Measurements from ENCODE around the gene TUBE1. TPM values are rescaled to one million over a fixed set of nuclear protein-coding genes. Genes with fewer than 3 reads are reported as not detected.
A peak's percentile ranks its signal among the peaks of the same experiment; 100 is the strongest.

TUBE1 gene
- total RNA-seq, 1 experiment from 2014 or later, result 30.8 TPM

- Histone ChIP-seq H3K9me3 (no peaks in the 10 kb centered on the region), H3K36me3 (ENCODE audit: control insufficient read depth, insufficient read depth, low read length) (no peaks in the 10 kb centered on the region), H3K4me3 (ENCODE audit: low read depth, low read length) (no peak overlapping the region), H3K27me3 (replicated peaks; ENCODE audit: control insufficient read depth, insufficient read depth, low read length) (no peaks in the 10 kb centered on the region), H3K4me1 (no peaks in the 10 kb centered on the region)
- H3K27ac Mint-ChIP-seq (ENCODE audit: unreplicated experiment), result no peak overlapping the region
- ChIA-PET CTCF (no interaction called here), POLR2A (no interaction called here)
- H3K27me3 Mint-ChIP-seq (ENCODE audit: insufficient read depth, unreplicated experiment), result peaks cover 8% of the 10 kb centered on the region
- no peaks in the 10 kb centered on the region for H3K4me1 Mint-ChIP-seq (ENCODE audit: low read depth, unreplicated experiment)
- no peak overlapping the region for H3K4me3 Mint-ChIP-seq (ENCODE audit: unreplicated experiment)
- intact Hi-C loops (cut with micrococcal nuclease; ENCODE audit: unreplicated experiment), result no loop called here
- no peak for DNase-seq
- no TSS peak for BruUV-seq (replicated peaks)
- H3K36me3 Mint-ChIP-seq (ENCODE audit: insufficient read depth, unreplicated experiment), result no peaks in the 10 kb centered on the region
- TF ChIP-seq, protein P1, sequence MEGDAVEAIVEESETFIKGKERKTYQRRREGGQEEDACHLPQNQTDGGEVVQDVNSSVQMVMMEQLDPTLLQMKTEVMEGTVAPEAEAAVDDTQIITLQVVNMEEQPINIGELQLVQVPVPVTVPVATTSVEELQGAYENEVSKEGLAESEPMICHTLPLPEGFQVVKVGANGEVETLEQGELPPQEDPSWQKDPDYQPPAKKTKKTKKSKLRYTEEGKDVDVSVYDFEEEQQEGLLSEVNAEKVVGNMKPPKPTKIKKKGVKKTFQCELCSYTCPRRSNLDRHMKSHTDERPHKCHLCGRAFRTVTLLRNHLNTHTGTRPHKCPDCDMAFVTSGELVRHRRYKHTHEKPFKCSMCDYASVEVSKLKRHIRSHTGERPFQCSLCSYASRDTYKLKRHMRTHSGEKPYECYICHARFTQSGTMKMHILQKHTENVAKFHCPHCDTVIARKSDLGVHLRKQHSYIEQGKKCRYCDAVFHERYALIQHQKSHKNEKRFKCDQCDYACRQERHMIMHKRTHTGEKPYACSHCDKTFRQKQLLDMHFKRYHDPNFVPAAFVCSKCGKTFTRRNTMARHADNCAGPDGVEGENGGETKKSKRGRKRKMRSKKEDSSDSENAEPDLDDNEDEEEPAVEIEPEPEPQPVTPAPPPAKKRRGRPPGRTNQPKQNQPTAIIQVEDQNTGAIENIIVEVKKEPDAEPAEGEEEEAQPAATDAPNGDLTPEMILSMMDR (IDR thresholded peaks at IDR 0.05; ENCODE audit: insufficient read depth in 1 of 2, low read depth in 1 of 2, low read length in 1 of 2, severe bottlenecking in 1 of 2, unreplicated experiment in 1 of 2), result no peak
- no peaks in the 10 kb centered on the region for H3K9me3 Mint-ChIP-seq (ENCODE audit: unreplicated experiment)
Measured at GRCh38 chr6:112118034-112118433, 30.8 kb upstream of the TUBE1 start.

DNA sequence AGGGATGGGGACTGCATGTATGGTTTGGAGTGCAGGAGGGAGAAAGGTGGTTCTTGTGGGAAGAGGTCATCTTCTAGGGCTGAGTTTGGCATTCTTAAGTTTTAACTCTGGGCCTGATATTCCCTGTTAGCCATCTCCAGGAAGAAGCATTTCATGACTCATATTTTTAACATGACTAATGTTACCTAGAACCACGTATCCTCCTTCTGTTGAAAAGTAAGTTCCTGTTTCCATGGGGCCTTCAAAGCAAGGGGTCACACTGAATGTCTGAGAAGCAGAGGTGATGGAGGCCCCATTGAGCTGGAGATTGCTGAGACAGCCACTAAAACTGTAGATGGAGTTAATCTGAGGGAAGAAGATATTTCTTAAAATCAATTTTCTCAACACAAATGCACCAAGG is 30.3 kb upstream of the TUBE1 start:
- Mint-ChIP-seq H3K9me3 (ENCODE audit: unreplicated experiment) (no peaks in the 10 kb centered on the region), H3K36me3 (ENCODE audit: insufficient read depth, unreplicated experiment) (no peaks in the 10 kb centered on the region), H3K27ac (ENCODE audit: unreplicated experiment) (no peak overlapping the region), H3K4me3 (ENCODE audit: unreplicated experiment) (no peak overlapping the region), H3K27me3 (ENCODE audit: insufficient read depth, unreplicated experiment) (peaks cover 6% of the 10 kb centered on the region), H3K4me1 (ENCODE audit: low read depth, unreplicated experiment) (no peaks in the 10 kb centered on the region)
- Histone ChIP-seq H3K27me3 (replicated peaks; ENCODE audit: control insufficient read depth, insufficient read depth, low read length) (no peaks in the 10 kb centered on the region), H3K36me3 (ENCODE audit: control insufficient read depth, insufficient read depth, low read length) (no peaks in the 10 kb centered on the region), H3K9me3 (no peaks in the 10 kb centered on the region), H3K4me1 (no peaks in the 10 kb centered on the region), H3K4me3 (ENCODE audit: low read depth, low read length) (no peak overlapping the region)
- BruUV-seq (replicated peaks), result no TSS peak
- ChIA-PET CTCF (no interaction called here), POLR2A (no interaction called here)
- TF ChIP-seq, protein P1 (IDR thresholded peaks at IDR 0.05; ENCODE audit: insufficient read depth in 1 of 2, low read depth in 1 of 2, low read length in 1 of 2, severe bottlenecking in 1 of 2, unreplicated experiment in 1 of 2), result no peak
- no peak for DNase-seq
- intact Hi-C loops (cut with micrococcal nuclease; ENCODE audit: unreplicated experiment), result no loop called here

DNA sequence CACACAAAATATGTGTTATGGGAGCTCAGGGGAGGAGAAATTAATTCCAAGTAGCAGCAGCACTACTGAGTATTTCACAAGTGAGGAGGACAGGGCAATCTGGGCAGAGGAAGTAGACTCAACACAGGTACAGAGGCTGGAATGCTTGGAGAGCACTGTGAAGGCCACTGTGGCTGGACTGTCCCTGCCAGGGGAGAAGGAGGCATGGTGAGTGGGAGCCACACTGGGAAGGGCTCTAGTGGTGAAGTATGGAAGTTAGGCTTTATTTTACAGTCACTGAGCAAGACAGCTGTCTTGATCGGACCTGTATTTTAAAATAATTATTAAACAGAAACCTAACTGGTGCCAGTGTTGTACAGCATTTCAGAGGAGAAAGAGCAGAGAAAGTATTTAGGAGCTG is 28.9 kb upstream of the TUBE1 start:
- BruUV-seq (replicated peaks), result no TSS peak
- Mint-ChIP-seq H3K27ac (ENCODE audit: unreplicated experiment) (no peak overlapping the region), H3K36me3 (ENCODE audit: insufficient read depth, unreplicated experiment) (no peaks in the 10 kb centered on the region), H3K27me3 (ENCODE audit: insufficient read depth, unreplicated experiment) (peaks cover 12% of the 10 kb centered on the region), H3K4me3 (ENCODE audit: unreplicated experiment) (no peak overlapping the region), H3K9me3 (ENCODE audit: unreplicated experiment) (no peaks in the 10 kb centered on the region), H3K4me1 (ENCODE audit: low read depth, unreplicated experiment) (no peaks in the 10 kb centered on the region)
- POLR2A ChIA-PET, result interaction anchor here (0.8 kb wide), 1 partner anchor 29 kb away, joined by 6 read pairs; the partner anchor contains the start of genes FAM229B and TUBE1
- H3K4me3 ChIP-seq (ENCODE audit: low read depth, low read length), result no peak overlapping the region
- peak in 1 of 2 experiments; percentile 3 for DNase-seq
- TF ChIP-seq, protein P1 (IDR thresholded peaks at IDR 0.05; ENCODE audit: insufficient read depth in 1 of 2, low read depth in 1 of 2, low read length in 1 of 2, severe bottlenecking in 1 of 2, unreplicated experiment in 1 of 2), result peak in 1 of 2 experiments; percentile 9
- no peaks in the 10 kb centered on the region for H3K36me3 ChIP-seq (ENCODE audit: control insufficient read depth, insufficient read depth, low read length)
- no peaks in the 10 kb centered on the region for H3K9me3 ChIP-seq
- H3K4me1 ChIP-seq, result no peaks in the 10 kb centered on the region
- H3K27me3 ChIP-seq (replicated peaks; ENCODE audit: control insufficient read depth, insufficient read depth, low read length), result no peaks in the 10 kb centered on the region
- CTCF ChIA-PET, result no interaction called here
- intact Hi-C loops (cut with micrococcal nuclease; ENCODE audit: unreplicated experiment), result no loop called here

Measured in Caco-2 (cell line).